ENCODE data around the gene SFRP4. TPM values are rescaled to one million over a fixed set of nuclear protein-coding genes. Genes with fewer than 3 reads are reported as not detected.

SFRP4 gene
- total and polyA plus RNA-seq, 9 of the 15 experiments (the other 6 are each of a cell fraction or from before 2014, with no cell fraction given), result not detected

GRCh38 chr7:37901890-37902524 lies 14.6 kb downstream of the SFRP4 start (continued):
- TF ChIP-seq RAD21 (CRISPR knock-in tag; conservative IDR thresholded peaks at IDR 0.05 in 1 of 2, IDR thresholded peaks at IDR 0.05 in 1 of 2) (no peak), C11orf30 (IDR thresholded peaks at IDR 0.05; ENCODE audit: low read depth) (peak; percentile 96), FOXM1 (IDR thresholded peaks at IDR 0.05; ENCODE audit: low read depth) (no peak), FOXM1 (CRISPR knock-in tag; IDR thresholded peaks at IDR 0.05; ENCODE audit: low read depth) (no peak), ZNF232 (CRISPR knock-in tag; IDR thresholded peaks at IDR 0.05) (no peak), EHMT2 (IDR thresholded peaks at IDR 0.05) (0 out of 2 replicates have a peak, but pooled peaks have one; percentile 17), U2AF1 (optimal IDR thresholded peaks at IDR 0.05; ENCODE audit: low read depth, low read length) (no peak), FOXK1 (CRISPR knock-in tag; IDR thresholded peaks at IDR 0.05; ENCODE audit: borderline replicate concordance) (no peak), ATF7 (IDR thresholded peaks at IDR 0.05) (no peak), MBD1 (CRISPR knock-in tag; IDR thresholded peaks at IDR 0.05) (no peak), SAFB (IDR thresholded peaks at IDR 0.05; ENCODE audit: borderline replicate concordance, low read depth, low read length) (no peak), ZNF140 (CRISPR knock-in tag; IDR thresholded peaks at IDR 0.05) (no peak), ZNF592 (IDR thresholded peaks at IDR 0.05) (no peak), ETV1 (tag; conservative IDR thresholded peaks at IDR 0.05; ENCODE audit: low read depth) (no peak), BRCA1 (IDR thresholded peaks at IDR 0.05) (no peak), BRCA1 (CRISPR knock-in tag; IDR thresholded peaks at IDR 0.05) (no peak), POU5F1 (IDR thresholded peaks at IDR 0.05; ENCODE audit: borderline replicate concordance, low read depth, low read length, partially characterized antibody) (no peak), ZNF644 (tag; IDR thresholded peaks at IDR 0.05; ENCODE audit: low read depth) (no peak)
- TF ChIP-seq, protein P1, sequence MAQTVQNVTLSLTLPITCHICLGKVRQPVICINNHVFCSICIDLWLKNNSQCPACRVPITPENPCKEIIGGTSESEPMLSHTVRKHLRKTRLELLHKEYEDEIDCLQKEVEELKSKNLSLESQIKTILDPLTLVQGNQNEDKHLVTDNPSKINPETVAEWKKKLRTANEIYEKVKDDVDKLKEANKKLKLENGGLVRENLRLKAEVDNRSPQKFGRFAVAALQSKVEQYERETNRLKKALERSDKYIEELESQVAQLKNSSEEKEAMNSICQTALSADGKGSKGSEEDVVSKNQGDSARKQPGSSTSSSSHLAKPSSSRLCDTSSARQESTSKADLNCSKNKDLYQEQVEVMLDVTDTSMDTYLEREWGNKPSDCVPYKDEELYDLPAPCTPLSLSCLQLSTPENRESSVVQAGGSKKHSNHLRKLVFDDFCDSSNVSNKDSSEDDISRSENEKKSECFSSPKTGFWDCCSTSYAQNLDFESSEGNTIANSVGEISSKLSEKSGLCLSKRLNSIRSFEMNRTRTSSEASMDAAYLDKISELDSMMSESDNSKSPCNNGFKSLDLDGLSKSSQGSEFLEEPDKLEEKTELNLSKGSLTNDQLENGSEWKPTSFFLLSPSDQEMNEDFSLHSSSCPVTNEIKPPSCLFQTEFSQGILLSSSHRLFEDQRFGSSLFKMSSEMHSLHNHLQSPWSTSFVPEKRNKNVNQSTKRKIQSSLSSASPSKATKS (CRISPR knock-in tag; IDR thresholded peaks at IDR 0.05), result no peak
- TF ChIP-seq, protein P2, sequence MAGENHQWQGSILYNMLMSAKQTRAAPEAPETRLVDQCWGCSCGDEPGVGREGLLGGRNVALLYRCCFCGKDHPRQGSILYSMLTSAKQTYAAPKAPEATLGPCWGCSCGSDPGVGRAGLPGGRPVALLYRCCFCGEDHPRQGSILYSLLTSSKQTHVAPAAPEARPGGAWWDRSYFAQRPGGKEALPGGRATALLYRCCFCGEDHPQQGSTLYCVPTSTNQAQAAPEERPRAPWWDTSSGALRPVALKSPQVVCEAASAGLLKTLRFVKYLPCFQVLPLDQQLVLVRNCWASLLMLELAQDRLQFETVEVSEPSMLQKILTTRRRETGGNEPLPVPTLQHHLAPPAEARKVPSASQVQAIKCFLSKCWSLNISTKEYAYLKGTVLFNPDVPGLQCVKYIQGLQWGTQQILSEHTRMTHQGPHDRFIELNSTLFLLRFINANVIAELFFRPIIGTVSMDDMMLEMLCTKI (IDR thresholded peaks at IDR 0.05; ENCODE audit: partially characterized antibody), result no peak
